ENCODE results near the gene SDK2. TPM values are rescaled to one million over a fixed set of nuclear protein-coding genes. Genes with fewer than 3 reads are reported as not detected.

The SDK2 gene
- total and polyA plus RNA-seq, 2 experiments from 2014 or later: 0.74 to 5.1 TPM

DNA sequence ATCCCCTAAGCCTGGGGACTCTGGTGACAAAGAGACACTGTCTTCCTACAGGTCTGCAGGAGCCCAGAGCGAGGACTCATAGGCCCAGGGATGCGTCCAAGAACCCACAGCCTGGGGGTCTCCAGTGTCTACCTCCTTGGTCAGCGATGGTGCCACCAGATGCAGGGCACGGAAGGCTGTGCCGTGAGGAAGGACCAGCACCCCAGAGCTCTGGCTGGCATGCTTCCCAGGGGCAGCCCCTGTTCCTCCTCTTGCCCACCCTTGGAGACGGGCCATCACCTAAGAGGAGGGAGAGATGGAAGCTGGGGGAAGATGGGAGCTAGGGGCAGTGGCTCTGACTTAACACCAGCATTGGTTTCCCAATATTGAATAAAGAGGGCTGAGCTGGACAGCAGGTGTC, 125.2 kb downstream of the SDK2 start (continued):
- TF ChIP-seq, protein P1, sequence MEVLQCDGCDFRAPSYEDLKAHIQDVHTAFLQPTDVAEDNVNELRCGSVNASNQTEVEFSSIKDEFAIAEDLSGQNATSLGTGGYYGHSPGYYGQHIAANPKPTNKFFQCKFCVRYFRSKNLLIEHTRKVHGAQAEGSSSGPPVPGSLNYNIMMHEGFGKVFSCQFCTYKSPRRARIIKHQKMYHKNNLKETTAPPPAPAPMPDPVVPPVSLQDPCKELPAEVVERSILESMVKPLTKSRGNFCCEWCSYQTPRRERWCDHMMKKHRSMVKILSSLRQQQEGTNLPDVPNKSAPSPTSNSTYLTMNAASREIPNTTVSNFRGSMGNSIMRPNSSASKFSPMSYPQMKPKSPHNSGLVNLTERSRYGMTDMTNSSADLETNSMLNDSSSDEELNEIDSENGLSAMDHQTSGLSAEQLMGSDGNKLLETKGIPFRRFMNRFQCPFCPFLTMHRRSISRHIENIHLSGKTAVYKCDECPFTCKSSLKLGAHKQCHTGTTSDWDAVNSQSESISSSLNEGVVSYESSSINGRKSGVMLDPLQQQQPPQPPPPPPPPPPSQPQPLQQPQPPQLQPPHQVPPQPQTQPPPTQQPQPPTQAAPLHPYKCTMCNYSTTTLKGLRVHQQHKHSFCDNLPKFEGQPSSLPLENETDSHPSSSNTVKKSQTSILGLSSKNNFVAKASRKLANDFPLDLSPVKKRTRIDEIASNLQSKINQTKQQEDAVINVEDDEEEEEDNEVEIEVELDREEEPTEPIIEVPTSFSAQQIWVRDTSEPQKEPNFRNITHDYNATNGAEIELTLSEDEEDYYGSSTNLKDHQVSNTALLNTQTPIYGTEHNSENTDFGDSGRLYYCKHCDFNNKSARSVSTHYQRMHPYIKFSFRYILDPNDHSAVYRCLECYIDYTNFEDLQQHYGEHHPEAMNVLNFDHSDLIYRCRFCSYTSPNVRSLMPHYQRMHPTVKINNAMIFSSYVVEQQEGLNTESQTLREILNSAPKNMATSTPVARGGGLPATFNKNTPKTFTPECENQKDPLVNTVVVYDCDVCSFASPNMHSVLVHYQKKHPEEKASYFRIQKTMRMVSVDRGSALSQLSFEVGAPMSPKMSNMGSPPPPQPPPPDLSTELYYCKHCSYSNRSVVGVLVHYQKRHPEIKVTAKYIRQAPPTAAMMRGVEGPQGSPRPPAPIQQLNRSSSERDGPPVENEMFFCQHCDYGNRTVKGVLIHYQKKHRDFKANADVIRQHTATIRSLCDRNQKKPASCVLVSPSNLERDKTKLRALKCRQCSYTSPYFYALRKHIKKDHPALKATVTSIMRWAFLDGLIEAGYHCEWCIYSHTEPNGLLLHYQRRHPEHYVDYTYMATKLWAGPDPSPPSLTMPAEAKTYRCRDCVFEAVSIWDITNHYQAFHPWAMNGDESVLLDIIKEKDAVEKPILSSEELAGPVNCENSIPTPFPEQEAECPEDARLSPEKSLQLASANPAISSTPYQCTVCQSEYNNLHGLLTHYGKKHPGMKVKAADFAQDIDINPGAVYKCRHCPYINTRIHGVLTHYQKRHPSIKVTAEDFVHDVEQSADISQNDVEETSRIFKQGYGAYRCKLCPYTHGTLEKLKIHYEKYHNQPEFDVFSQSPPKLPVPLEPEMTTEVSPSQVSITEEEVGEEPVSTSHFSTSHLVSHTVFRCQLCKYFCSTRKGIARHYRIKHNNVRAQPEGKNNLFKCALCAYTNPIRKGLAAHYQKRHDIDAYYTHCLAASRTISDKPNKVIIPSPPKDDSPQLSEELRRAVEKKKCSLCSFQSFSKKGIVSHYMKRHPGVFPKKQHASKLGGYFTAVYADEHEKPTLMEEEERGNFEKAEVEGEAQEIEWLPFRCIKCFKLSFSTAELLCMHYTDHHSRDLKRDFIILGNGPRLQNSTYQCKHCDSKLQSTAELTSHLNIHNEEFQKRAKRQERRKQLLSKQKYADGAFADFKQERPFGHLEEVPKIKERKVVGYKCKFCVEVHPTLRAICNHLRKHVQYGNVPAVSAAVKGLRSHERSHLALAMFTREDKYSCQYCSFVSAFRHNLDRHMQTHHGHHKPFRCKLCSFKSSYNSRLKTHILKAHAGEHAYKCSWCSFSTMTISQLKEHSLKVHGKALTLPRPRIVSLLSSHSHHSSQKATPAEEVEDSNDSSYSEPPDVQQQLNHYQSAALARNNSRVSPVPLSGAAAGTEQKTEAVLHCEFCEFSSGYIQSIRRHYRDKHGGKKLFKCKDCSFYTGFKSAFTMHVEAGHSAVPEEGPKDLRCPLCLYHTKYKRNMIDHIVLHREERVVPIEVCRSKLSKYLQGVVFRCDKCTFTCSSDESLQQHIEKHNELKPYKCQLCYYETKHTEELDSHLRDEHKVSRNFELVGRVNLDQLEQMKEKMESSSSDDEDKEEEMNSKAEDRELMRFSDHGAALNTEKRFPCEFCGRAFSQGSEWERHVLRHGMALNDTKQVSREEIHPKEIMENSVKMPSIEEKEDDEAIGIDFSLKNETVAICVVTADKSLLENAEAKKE (CRISPR knock-in tag; IDR thresholded peaks at IDR 0.05): no peak
- TF ChIP-seq STAT1 (IDR thresholded peaks at IDR 0.05; ENCODE audit: unreplicated experiment): no peak
- TF ChIP-seq JUNB (IDR thresholded peaks at IDR 0.05; ENCODE audit: unreplicated experiment): no peak

DNA sequence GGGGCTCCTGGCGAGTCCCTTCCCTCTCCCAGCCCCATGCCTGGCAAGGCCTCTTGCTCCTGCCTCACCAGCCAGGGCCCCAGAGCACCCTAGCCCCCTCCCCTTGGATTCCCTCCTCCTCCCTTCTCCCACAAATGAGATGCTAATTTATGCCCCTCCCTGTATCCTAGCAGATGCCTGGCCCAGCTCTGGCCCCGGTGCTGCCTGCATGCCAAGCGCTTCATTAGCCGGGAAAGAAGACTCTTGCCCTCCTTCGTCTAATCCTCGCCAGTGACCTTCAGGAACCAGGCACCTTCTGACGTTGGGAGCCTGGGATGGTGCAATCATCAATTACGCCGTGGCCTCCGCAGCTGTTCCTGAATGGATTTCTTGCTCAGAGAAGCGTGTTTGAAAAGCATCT, 127.8 kb downstream of the SDK2 start:
- DNase-seq (ENCODE audit: low spot score) (no peak), ATAC-seq (peak; percentile 19; the same call in 1 of the 3 replicates)
- no peak overlapping the region for H3K4me3 Mint-ChIP-seq
- H3K36me3 Mint-ChIP-seq (ENCODE audit: low read depth): no peaks in the 10 kb centered on the region
- no peaks in the 10 kb centered on the region for H4K20me1 ChIP-seq (replicated peaks; ENCODE audit: insufficient read depth)
- H3K9me3 Mint-ChIP-seq: no peaks in the 10 kb centered on the region; the same call in 2 of the 3 replicates
- no peaks in the 10 kb centered on the region for H3K4me1 ChIP-seq (ENCODE audit: insufficient read depth)
- no peak overlapping the region for H3K4me2 ChIP-seq
- no peak overlapping the region for H3K4me3 ChIP-seq
- no peaks in the 10 kb centered on the region for H3K36me3 ChIP-seq (ENCODE audit: insufficient read depth)
- H2AFZ ChIP-seq: no peak overlapping the region
- peaks cover 14% of the 10 kb centered on the region for H3K27me3 Mint-ChIP-seq (ENCODE audit: insufficient read depth, low read depth, poor library complexity)
- no peaks in the 10 kb centered on the region for H3K27me3 ChIP-seq (ENCODE audit: insufficient read depth)
- H3K79me2 ChIP-seq (replicated peaks; ENCODE audit: insufficient read depth): no peaks in the 10 kb centered on the region
- no peak overlapping the region for H3K27ac Mint-ChIP-seq
- H3K4me1 Mint-ChIP-seq: peaks cover 21% of the 10 kb centered on the region
- H3F3A ChIP-seq (replicated peaks; ENCODE audit: low read depth): no peaks in the 10 kb centered on the region
- no peaks in the 10 kb centered on the region for H3K9me2 ChIP-seq (ENCODE audit: insufficient read depth)
- H3K27ac ChIP-seq (ENCODE audit: low read depth): no peak overlapping the region
- TF ChIP-seq ZNF331 (CRISPR knock-in tag; IDR thresholded peaks at IDR 0.05; ENCODE audit: low read depth) (no peak), STAT1 (IDR thresholded peaks at IDR 0.05; ENCODE audit: unreplicated experiment) (no peak), CREB1 (CRISPR knock-in tag; IDR thresholded peaks at IDR 0.05; ENCODE audit: low read depth) (no peak), EZH2phosphoT487 (IDR thresholded peaks at IDR 0.05; ENCODE audit: unreplicated experiment) (no peak), POLR2AphosphoS5 (IDR thresholded peaks at IDR 0.05; ENCODE audit: low read depth) (no peak)
- TF ChIP-seq, protein P2, sequence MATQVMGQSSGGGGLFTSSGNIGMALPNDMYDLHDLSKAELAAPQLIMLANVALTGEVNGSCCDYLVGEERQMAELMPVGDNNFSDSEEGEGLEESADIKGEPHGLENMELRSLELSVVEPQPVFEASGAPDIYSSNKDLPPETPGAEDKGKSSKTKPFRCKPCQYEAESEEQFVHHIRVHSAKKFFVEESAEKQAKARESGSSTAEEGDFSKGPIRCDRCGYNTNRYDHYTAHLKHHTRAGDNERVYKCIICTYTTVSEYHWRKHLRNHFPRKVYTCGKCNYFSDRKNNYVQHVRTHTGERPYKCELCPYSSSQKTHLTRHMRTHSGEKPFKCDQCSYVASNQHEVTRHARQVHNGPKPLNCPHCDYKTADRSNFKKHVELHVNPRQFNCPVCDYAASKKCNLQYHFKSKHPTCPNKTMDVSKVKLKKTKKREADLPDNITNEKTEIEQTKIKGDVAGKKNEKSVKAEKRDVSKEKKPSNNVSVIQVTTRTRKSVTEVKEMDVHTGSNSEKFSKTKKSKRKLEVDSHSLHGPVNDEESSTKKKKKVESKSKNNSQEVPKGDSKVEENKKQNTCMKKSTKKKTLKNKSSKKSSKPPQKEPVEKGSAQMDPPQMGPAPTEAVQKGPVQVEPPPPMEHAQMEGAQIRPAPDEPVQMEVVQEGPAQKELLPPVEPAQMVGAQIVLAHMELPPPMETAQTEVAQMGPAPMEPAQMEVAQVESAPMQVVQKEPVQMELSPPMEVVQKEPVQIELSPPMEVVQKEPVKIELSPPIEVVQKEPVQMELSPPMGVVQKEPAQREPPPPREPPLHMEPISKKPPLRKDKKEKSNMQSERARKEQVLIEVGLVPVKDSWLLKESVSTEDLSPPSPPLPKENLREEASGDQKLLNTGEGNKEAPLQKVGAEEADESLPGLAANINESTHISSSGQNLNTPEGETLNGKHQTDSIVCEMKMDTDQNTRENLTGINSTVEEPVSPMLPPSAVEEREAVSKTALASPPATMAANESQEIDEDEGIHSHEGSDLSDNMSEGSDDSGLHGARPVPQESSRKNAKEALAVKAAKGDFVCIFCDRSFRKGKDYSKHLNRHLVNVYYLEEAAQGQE (IDR thresholded peaks at IDR 0.05; ENCODE audit: unreplicated experiment): no peak
- TF ChIP-seq, protein P3, sequence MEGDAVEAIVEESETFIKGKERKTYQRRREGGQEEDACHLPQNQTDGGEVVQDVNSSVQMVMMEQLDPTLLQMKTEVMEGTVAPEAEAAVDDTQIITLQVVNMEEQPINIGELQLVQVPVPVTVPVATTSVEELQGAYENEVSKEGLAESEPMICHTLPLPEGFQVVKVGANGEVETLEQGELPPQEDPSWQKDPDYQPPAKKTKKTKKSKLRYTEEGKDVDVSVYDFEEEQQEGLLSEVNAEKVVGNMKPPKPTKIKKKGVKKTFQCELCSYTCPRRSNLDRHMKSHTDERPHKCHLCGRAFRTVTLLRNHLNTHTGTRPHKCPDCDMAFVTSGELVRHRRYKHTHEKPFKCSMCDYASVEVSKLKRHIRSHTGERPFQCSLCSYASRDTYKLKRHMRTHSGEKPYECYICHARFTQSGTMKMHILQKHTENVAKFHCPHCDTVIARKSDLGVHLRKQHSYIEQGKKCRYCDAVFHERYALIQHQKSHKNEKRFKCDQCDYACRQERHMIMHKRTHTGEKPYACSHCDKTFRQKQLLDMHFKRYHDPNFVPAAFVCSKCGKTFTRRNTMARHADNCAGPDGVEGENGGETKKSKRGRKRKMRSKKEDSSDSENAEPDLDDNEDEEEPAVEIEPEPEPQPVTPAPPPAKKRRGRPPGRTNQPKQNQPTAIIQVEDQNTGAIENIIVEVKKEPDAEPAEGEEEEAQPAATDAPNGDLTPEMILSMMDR (conservative IDR thresholded peaks at IDR 0.05; ENCODE audit: low read depth in 2 of 2): no peak
